Measurements from ENCODE around the gene PAK6.

- TF ChIP-seq CTCF (conservative IDR thresholded peaks at IDR 0.05; ENCODE audit: low read depth, low read length) (no peak), EZH2 (IDR thresholded peaks at IDR 0.05; ENCODE audit: borderline replicate concordance, low read depth, low read length, poor library complexity, severe bottlenecking) (no peak)
Measured at GRCh38 chr15:40265355-40265754, 26.5 kb downstream of the PAK6 start.
